H1 (cell line): ENCODE measurements around the gene FAM120B. TPM values are rescaled to one million over a fixed set of nuclear protein-coding genes. Genes with fewer than 3 reads are reported as not detected.

ENCODE experiments used
- CTCF ChIA-PET: fragments of 300-600 bp; sonication (Branson Sonifier 250); formaldehyde crosslinking; loops from one replicate; lab custom pipeline; 2021; ENCODE audit not compliant: partially characterized antibody; lab: Charles Lee
- POLR2A ChIA-PET: fragments of 300-600 bp; sonication (Branson Sonifier 250); formaldehyde crosslinking; loops from one replicate; lab custom pipeline; 2021; ENCODE audit warnings: inconsistent platforms; ENCODE audit not compliant: partially characterized antibody; lab: Charles Lee
- DNase-seq, 2 experiments: peaks; one replicate each; pipeline versions ENCODE4 v3.0.0 to v3.0.0-alpha.2; 2010 to 2022; ENCODE audit warnings: low spot score in 2 of 2, low read depth in 1 of 2, mixed read lengths in 1 of 2
- FAIRE-seq: peaks from 2 replicates; lab custom pipeline; 2011; peaks lifted over from hg19 to GRCh38; lab: Jason Lieb, UNC
- H2AFZ ChIP-seq: 2 replicates; pipeline ENCODE4 v1.8.1; 2012; ENCODE audit warnings: low read length, inconsistent platforms
- H2AK5ac ChIP-seq: 2 replicates; pipeline ENCODE4 v1.6.1; 2013; ENCODE audit warnings: low read depth, low read length
- H2BK120ac ChIP-seq: replicated peaks from 2 replicates; pipeline ENCODE3; 2013; ENCODE audit warnings: low read depth, low read length, inconsistent platforms
- H2BK12ac ChIP-seq: 2 replicates; pipeline ENCODE4 v1.6.1; 2013; ENCODE audit warnings: low read depth, low read length
- H2BK15ac ChIP-seq: 2 replicates; pipeline ENCODE4 v1.6.1; 2013; ENCODE audit warnings: low read length
- H2BK20ac ChIP-seq: 2 replicates; pipeline ENCODE4 v1.6.1; 2013; ENCODE audit warnings: low read length
- H2BK5ac ChIP-seq: 2 replicates; pipeline ENCODE4 v1.6.1; 2013; ENCODE audit warnings: low read depth, low read length
- H3K14ac ChIP-seq: 2 replicates; pipeline ENCODE4 v1.6.1; 2013; ENCODE audit warnings: inconsistent platforms; ENCODE audit not compliant: insufficient read length
- H3K18ac ChIP-seq: 2 replicates; pipeline ENCODE4 v1.6.1; 2013; ENCODE audit warnings: low read length; ENCODE audit errors: extremely low read depth
- H3K23ac ChIP-seq: 2 replicates; pipeline ENCODE4 v1.6.1; 2013; ENCODE audit warnings: inconsistent platforms; ENCODE audit not compliant: insufficient read length
- H3K23me2 ChIP-seq: 2 replicates; pipeline ENCODE4 v1.6.1; 2013; ENCODE audit warnings: low read depth, low read length
- H3K27ac ChIP-seq: 2 replicates; pipeline ENCODE4 v1.6.1; 2011; ENCODE audit warnings: low read depth, low read length, inconsistent platforms
- H3K27me3 ChIP-seq, 4 experiments: replicated peaks in 1 of 4; 1 replicate in 1 of 4; 2 replicates in 3 of 4; pipeline versions ENCODE4 v1.6.1 to v1.8.1; 2011 to 2013; ENCODE audit warnings: low read length in 3 of 4, mild to moderate bottlenecking in 3 of 4, inconsistent platforms in 2 of 4, mixed read lengths in 2 of 4, moderate library complexity in 1 of 4; ENCODE audit not compliant: control insufficient read depth in 3 of 4, insufficient read depth in 3 of 4; ENCODE audit errors: extremely low read depth in 1 of 4
- H3K36me3 ChIP-seq, 4 experiments: 2 replicates each; pipeline versions ENCODE4 v1.6.1 to v1.8.1; 2011 to 2013; ENCODE audit warnings: mild to moderate bottlenecking in 4 of 4, low read length in 3 of 4, moderate library complexity in 2 of 4, control low read depth in 1 of 4, inconsistent platforms in 1 of 4; ENCODE audit not compliant: insufficient read depth in 4 of 4, control insufficient read depth in 2 of 4
- H3K4ac ChIP-seq: replicated peaks from 2 replicates; pipeline ENCODE3; 2013; ENCODE audit warnings: low read length, low read depth, mixed read lengths, inconsistent platforms; ENCODE audit not compliant: insufficient read length
- H3K4me1 ChIP-seq, 4 experiments: replicated peaks in 1 of 4; 1 replicate in 1 of 4; 2 replicates in 3 of 4; pipeline versions ENCODE4 v1.6.1 to v1.8.1; 2011 to 2013; ENCODE audit warnings: low read length in 3 of 4, inconsistent platforms in 2 of 4, mixed read lengths in 1 of 4; ENCODE audit not compliant: insufficient read depth in 4 of 4, control insufficient read depth in 3 of 4
- H3K4me2 ChIP-seq, 2 experiments: 2 replicates each; pipeline versions ENCODE4 v1.6.1 to v1.8.1; 2011 to 2013; ENCODE audit warnings: low read depth in 2 of 2, low read length in 2 of 2, control low read depth in 1 of 2, inconsistent platforms in 1 of 2, mild to moderate bottlenecking in 1 of 2; ENCODE audit not compliant: insufficient read depth in 1 of 2
- H3K4me3 ChIP-seq, 4 experiments: fragments of 200-600, 300-600 bp in 1 of 4; sonication (generic), shearing (Covaris generic), sonication (Bioruptor Twin) in 1 of 4; 2 replicates each; pipeline versions ENCODE4 v1.5.1 to v1.8.1; 2011 to 2016; ENCODE audit warnings: low read length in 4 of 4, low read depth in 3 of 4, control low read depth in 2 of 4, inconsistent platforms in 2 of 4, mild to moderate bottlenecking in 2 of 4, mixed read lengths in 1 of 4, moderate library complexity in 1 of 4; ENCODE audit not compliant: insufficient read depth in 2 of 4; ENCODE audit errors: extremely low read depth in 1 of 4
- H3K56ac ChIP-seq: replicated peaks from 2 replicates; pipeline ENCODE3; 2013; ENCODE audit warnings: low read depth, mild to moderate bottlenecking, mixed read lengths, low read length, inconsistent platforms; ENCODE audit not compliant: insufficient read length
- H3K79me1 ChIP-seq: 2 replicates; pipeline ENCODE4 v1.6.1; 2013; ENCODE audit warnings: low read depth, low read length, control low read depth
- H3K79me2 ChIP-seq, 2 experiments: 2 replicates each; pipeline versions ENCODE4 v1.6.1 to v1.8.1; 2012 to 2013; ENCODE audit warnings: low read length in 2 of 2, mild to moderate bottlenecking in 2 of 2, inconsistent platforms in 1 of 2; ENCODE audit not compliant: insufficient read depth in 2 of 2, control insufficient read depth in 1 of 2
- H3K9ac ChIP-seq, 4 experiments: replicated peaks in 1 of 4; 1 replicate in 1 of 4; 2 replicates in 3 of 4; pipeline versions ENCODE4 v1.6.1 to v1.8.1; 2011 to 2013; ENCODE audit warnings: low read depth in 3 of 4, low read length in 3 of 4, control low read depth in 2 of 4, mild to moderate bottlenecking in 2 of 4, moderate library complexity in 2 of 4, inconsistent platforms in 1 of 4; ENCODE audit errors: extremely low read depth in 1 of 4
- H3K9me3 ChIP-seq, 2 experiments: 2 replicates each; pipeline versions ENCODE4 v1.6.1 to v1.8.1; 2012 to 2013; ENCODE audit warnings: mild to moderate bottlenecking in 2 of 2, moderate library complexity in 2 of 2, control low read depth in 1 of 2, inconsistent platforms in 1 of 2, low read depth in 1 of 2, low read length in 1 of 2, mixed read lengths in 1 of 2; ENCODE audit not compliant: insufficient read depth in 2 of 2
- H4K20me1 ChIP-seq, 2 experiments: replicated peaks in 1 of 2; 2 replicates each; pipeline versions ENCODE3 to v1.8.1; 2011 to 2013; ENCODE audit warnings: inconsistent platforms in 2 of 2, low read length in 2 of 2, mild to moderate bottlenecking in 1 of 2; ENCODE audit not compliant: insufficient read depth in 2 of 2, control insufficient read depth in 1 of 2
- H4K5ac ChIP-seq: 2 replicates; pipeline ENCODE4 v1.6.1; 2013; ENCODE audit warnings: low read length, low read depth, mixed read lengths, inconsistent platforms; ENCODE audit not compliant: insufficient read length
- H4K8ac ChIP-seq: 2 replicates; pipeline ENCODE4 v1.8.0; 2013; ENCODE audit warnings: mild to moderate bottlenecking, moderate library complexity, low read length, inconsistent platforms; ENCODE audit not compliant: insufficient read depth; ENCODE audit errors: extremely low read depth
- H4K91ac ChIP-seq: replicated peaks from 2 replicates; pipeline ENCODE3; 2013; ENCODE audit warnings: low read length, mixed read lengths, inconsistent platforms; ENCODE audit not compliant: insufficient read length
- CBX5 ChIP-seq: fragments of 300-800, 300-1000 bp; sonication (generic); IDR thresholded peaks from 2 replicates; pipeline ENCODE4 v1.7.1; 2016; ENCODE audit warnings: antibody characterized with exemption, low read length, low read depth
- CTBP2 ChIP-seq: IDR thresholded peaks from 2 replicates; pipeline ENCODE4 v1.7.0; 2011; ENCODE audit warnings: borderline replicate concordance, mild to moderate bottlenecking, moderate library complexity, mixed read lengths, low read length; ENCODE audit not compliant: insufficient read depth, insufficient read length
- EGR1 ChIP-seq: IDR thresholded peaks from 2 replicates; pipeline ENCODE4 v1.6.1; 2011; ENCODE audit warnings: low read depth, low read length, borderline replicate concordance
- FOSL1 ChIP-seq: IDR thresholded peaks from 2 replicates; pipeline ENCODE4 v1.6.1; 2011; ENCODE audit warnings: mild to moderate bottlenecking, low read depth, low read length, moderate library complexity; ENCODE audit not compliant: insufficient read depth
- HDAC6 ChIP-seq: IDR thresholded peaks from one replicate; pipeline ENCODE4 v1.7.1; 2012; ENCODE audit warnings: low read depth, mild to moderate bottlenecking, inconsistent platforms, low read length, moderate library complexity
- JUND ChIP-seq: IDR thresholded peaks from 2 replicates; pipeline ENCODE4 v1.6.1; 2011; ENCODE audit warnings: mild to moderate bottlenecking, improper control_type of control experiment, low read length
- KDM1A ChIP-seq: fragments of 200-600, 300-600 bp; sonication (generic); IDR thresholded peaks from 2 replicates; pipeline ENCODE4 v1.7.1; 2016; ENCODE audit warnings: mild to moderate bottlenecking, low read length, borderline replicate concordance
- KDM4A ChIP-seq: IDR thresholded peaks from one replicate; pipeline ENCODE4 v1.7.1; 2012; ENCODE audit warnings: low read depth, mild to moderate bottlenecking, moderate library complexity, low read length, inconsistent platforms; ENCODE audit not compliant: severe bottlenecking
- NRF1 ChIP-seq: IDR thresholded peaks from 2 replicates; pipeline ENCODE4 v1.6.1; 2011; ENCODE audit warnings: mild to moderate bottlenecking, low read depth, low read length, improper control_type of control experiment
- POU5F1 ChIP-seq: IDR thresholded peaks from 2 replicates; pipeline ENCODE4 v1.6.1; 2011; ENCODE audit warnings: low read depth, mild to moderate bottlenecking, low read length, moderate library complexity
- SIN3A ChIP-seq, 2 experiments: IDR thresholded peaks in 1 of 2; conservative IDR thresholded peaks in 1 of 2; 2 replicates each; pipeline ENCODE4 v1.6.1; 2011 to 2012; ENCODE audit warnings: low read length in 2 of 2, improper control_type of control experiment in 1 of 2, low read depth in 1 of 2, mild to moderate bottlenecking in 1 of 2
- SIX5 ChIP-seq: IDR thresholded peaks from 2 replicates; pipeline ENCODE4 v1.6.1; 2011; ENCODE audit warnings: mild to moderate bottlenecking, low read depth, low read length
- SP2 ChIP-seq: IDR thresholded peaks from 2 replicates; pipeline ENCODE4 v1.6.1; 2012; ENCODE audit warnings: mild to moderate bottlenecking, low read length, inconsistent platforms
- SRF ChIP-seq: IDR thresholded peaks from 2 replicates; pipeline ENCODE4 v1.6.1; 2011; ENCODE audit warnings: mild to moderate bottlenecking, low read depth, low read length, moderate library complexity
- WGBS, 2 experiments: shearing (Covaris generic) in 1 of 2; methylation state at CpG; one replicate each; pipeline versions ENCODE4 v1.1.6 to v1.1.7; 2013 to 2015; ENCODE audit warnings: low lambda C conversion rate in 2 of 2, mixed read lengths in 2 of 2, inconsistent platforms in 1 of 2, low coverage in 1 of 2, missing lambda C conversion rate in 1 of 2; ENCODE audit not compliant: insufficient replicate concordance in 2 of 2, insufficient coverage in 1 of 2, insufficient read length in 1 of 2; ENCODE audit errors: extremely low coverage in 1 of 2, missing lambda C conversion rate in 1 of 2; 5-methylcytosine and 5-hydroxymethylcytosine counted together
- polyA plus RNA-seq, 7 experiments: library from polyadenylated mRNA; depleted of rRNA in 3 of 7; stranded (reverse) in 5 of 7; unstranded in 2 of 7; fragments of >200 nt in 5 of 7; fragments of 200-250 nt in 2 of 7; gene quantifications; 1 replicate in 5 of 7; 2 replicates in 1 of 7; 4 replicates in 1 of 7; pipeline versions ENCODE4 v1.2.1 to v1.2.3, GENCODE V29; 2011 to 2013; ENCODE audit warnings: missing spikeins in 2 of 7, mixed read lengths in 2 of 7
- total RNA-seq: library from RNA; stranded (reverse); fragmentation: NEBNext Ultra II Directional; extraction: Animal tissue kit (Norgen Biotek cat#: 25700); gene quantifications from 2 replicates; pipeline ENCODE4 v1.2.1, GENCODE V29; 2021
- TF ChIP-seq, protein P1 (sequence below): IDR thresholded peaks from 2 replicates; pipeline ENCODE4 v1.6.1; 2012; ENCODE audit warnings: inconsistent platforms

FAM120B gene
- total and polyA plus RNA-seq, 2 of the 8 experiments (the other 6 are each of a cell fraction or from before 2014, with no cell fraction given), result 5.1 to 12.5 TPM

DNA sequence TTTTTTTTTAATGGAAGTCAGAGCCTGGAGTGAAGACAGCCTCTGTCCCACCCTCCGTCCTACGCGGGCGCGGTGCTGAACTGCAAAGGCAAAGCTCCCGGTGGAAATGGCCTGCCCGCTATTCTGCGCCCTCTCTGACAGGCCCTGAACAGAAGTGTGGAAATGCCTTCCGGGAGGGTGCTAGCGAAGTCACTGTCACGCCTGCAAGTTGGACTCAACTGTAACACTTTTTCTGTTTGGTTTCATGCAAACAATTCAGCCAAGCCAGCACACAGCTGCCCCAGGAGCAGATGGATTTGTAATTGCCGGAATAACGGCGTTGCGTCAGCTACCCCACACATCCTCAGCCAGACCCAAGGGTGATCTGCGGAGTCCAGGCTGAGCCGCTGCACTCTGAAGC, 138.9 kb downstream of the FAM120B start:
- Histone ChIP-seq H3K4me2 (no peak overlapping the region), H3K27ac (no peak overlapping the region), H3K14ac (no peak overlapping the region), H2BK5ac (no peak overlapping the region), H3K79me2 (no peaks in the 10 kb centered on the region), H3K18ac (no peak overlapping the region), H2BK120ac (no peak overlapping the region), H3K4ac (no peak overlapping the region), H3K79me1 (no peaks in the 10 kb centered on the region), H3K9me3 (no peaks in the 10 kb centered on the region), H3K9ac (no peak overlapping the region), H3K56ac (no peak overlapping the region), H3K4me3 (no peak overlapping the region), H3K4me1 (peaks cover 0 to 2% (median 0%) of the 10 kb centered on the region in 4 experiments; a peak in 2 of 7 replicates), H4K20me1 (no peaks in the 10 kb centered on the region), H2BK15ac (no peak overlapping the region), H3K23me2 (no peaks in the 10 kb centered on the region), H2AFZ (no peak overlapping the region), H2BK20ac (no peak overlapping the region), H3K27me3 (no peaks in the 10 kb centered on the region), H3K23ac (no peak overlapping the region), H2AK5ac (no peak overlapping the region), H3K36me3 (no peaks in the 10 kb centered on the region), H4K8ac (no peak overlapping the region), H4K5ac (no peak overlapping the region), H4K91ac (no peak overlapping the region), H2BK12ac (no peak overlapping the region)
- ChIA-PET POLR2A (interaction anchor here (0.8 to 1.3 kb wide), 2 partner anchors 21 to 22 kb away, joined by 3 read pairs; no protein-coding TSS in a partner anchor), CTCF (interaction anchor here (1.0 to 2.6 kb wide), 6 partner anchors 11 to 72 kb away, joined by 3 to 7 read pairs (median 6); no protein-coding TSS in a partner anchor)
- WGBS, 2 experiments, result 95% methylated on average over 17 of the region's 17 CpGs; no CpG with 5 or more reads in 1 of the 2 experiments
- FAIRE-seq (no peak), DNase-seq (no peak)
- TF ChIP-seq SRF (no peak), FOSL1 (no peak), SP2 (no peak), JUND (no peak), HDAC6 (no peak), NRF1 (no peak), KDM1A (no peak), SIN3A (conservative IDR thresholded peaks at IDR 0.05 in 1 of 2, IDR thresholded peaks at IDR 0.05 in 1 of 2; ENCODE audit: low read depth in 1 of 2, low read length in 2 of 2) (no peak), CTBP2 (no peak), POU5F1 (no peak), EGR1 (no peak), CBX5 (no peak), SIX5 (no peak), KDM4A (no peak)
- TF ChIP-seq, protein P1, sequence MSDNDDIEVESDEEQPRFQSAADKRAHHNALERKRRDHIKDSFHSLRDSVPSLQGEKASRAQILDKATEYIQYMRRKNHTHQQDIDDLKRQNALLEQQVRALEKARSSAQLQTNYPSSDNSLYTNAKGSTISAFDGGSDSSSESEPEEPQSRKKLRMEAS, result no peak
